IMR-90 (cell line): ENCODE data around the gene ANO7. TPM values are rescaled to one million over a fixed set of nuclear protein-coding genes. Genes with fewer than 3 reads are reported as not detected.

Experiments used
- ATAC-seq: fragments of 200-7000 bp; cut with Tn5 transposase; 2 replicates; pipeline ENCODE4 v1.9.1; 2020; ENCODE audit warnings: low read depth, mild to moderate bottlenecking, moderate library complexity
- BruUV-seq: library from RNA; stranded (reverse); fragments of 400-500 nt; replicated peaks from 2 replicates; lab custom pipeline; 2021; lab: Mats Ljungman, UMichigan
- CTCF ChIA-PET: fragments of 300-600 bp; formaldehyde crosslinking; extraction: SDS; loops from one replicate; lab custom pipeline; 2021; ENCODE audit warnings: antibody characterized with exemption; lab: Yijun Ruan, JAX
- POLR2A ChIA-PET: fragments of 300-600 bp; sonication (Branson Sonifier 250); formaldehyde crosslinking; loops from one replicate; lab custom pipeline; 2022; ENCODE audit warnings: antibody characterized with exemption; ENCODE audit not compliant: unreplicated experiment; lab: Charles Lee
- DNase-seq: peaks from one replicate; pipeline ENCODE4 v3.0.0; 2013
- H2AFZ ChIP-seq: replicated peaks from 2 replicates; pipeline ENCODE3; 2013; ENCODE audit warnings: low read length, mild to moderate bottlenecking; ENCODE audit not compliant: poor library complexity
- H2AK5ac ChIP-seq: 2 replicates; pipeline ENCODE4 v1.6.1; 2013; ENCODE audit warnings: low read depth, low read length, inconsistent platforms
- H2AK9ac ChIP-seq: replicated peaks from 2 replicates; pipeline ENCODE3; 2013; ENCODE audit warnings: mild to moderate bottlenecking, low read depth, low read length, moderate library complexity; ENCODE audit not compliant: poor library complexity
- H2BK120ac ChIP-seq: 2 replicates; pipeline ENCODE4 v1.6.1; 2013; ENCODE audit warnings: low read depth, low read length, inconsistent platforms
- H2BK15ac ChIP-seq: 3 replicates; pipeline ENCODE4 v1.6.1; 2013; ENCODE audit warnings: low read depth, low read length, inconsistent platforms
- H2BK20ac ChIP-seq: 2 replicates; pipeline ENCODE4 v1.6.1; 2013; ENCODE audit warnings: low read depth, mild to moderate bottlenecking, inconsistent platforms, low read length, moderate library complexity
- H2BK5ac ChIP-seq: 2 replicates; pipeline ENCODE4 v1.6.1; 2013; ENCODE audit warnings: mild to moderate bottlenecking, low read depth, low read length, inconsistent platforms; ENCODE audit not compliant: poor library complexity, severe bottlenecking
- H3K14ac ChIP-seq: replicated peaks from 2 replicates; pipeline ENCODE4 v1.6.1; 2013; ENCODE audit warnings: low read depth, low read length, inconsistent platforms
- H3K18ac ChIP-seq: 2 replicates; pipeline ENCODE4 v1.6.1; 2013; ENCODE audit warnings: low read depth, low read length, control low read depth
- H3K23ac ChIP-seq: 2 replicates; pipeline ENCODE4 v1.6.1; 2013; ENCODE audit warnings: low read depth, low read length, inconsistent platforms
- H3K27ac ChIP-seq: 2 replicates; pipeline ENCODE4 v1.5.1; 2013; ENCODE audit warnings: mild to moderate bottlenecking, control low read depth, low read length; ENCODE audit not compliant: insufficient read depth
- H3K27me3 ChIP-seq: 2 replicates; pipeline ENCODE4 v1.6.1; 2013; ENCODE audit warnings: low read length; ENCODE audit not compliant: control insufficient read depth, insufficient read depth
- H3K36me3 ChIP-seq: 2 replicates; pipeline ENCODE4 v1.6.1; 2013; ENCODE audit warnings: low read length, mixed read lengths; ENCODE audit not compliant: control insufficient read depth, insufficient read depth
- H3K4ac ChIP-seq: 2 replicates; pipeline ENCODE4 v1.6.1; 2013; ENCODE audit warnings: low read depth, low read length, inconsistent platforms
- H3K4me1 ChIP-seq: 2 replicates; pipeline ENCODE4 v1.6.1; 2013; ENCODE audit warnings: low read length, mixed read lengths; ENCODE audit not compliant: control insufficient read depth, insufficient read depth
- H3K4me2 ChIP-seq: 2 replicates; pipeline ENCODE4 v1.6.1; 2013; ENCODE audit warnings: low read depth, mild to moderate bottlenecking, control low read depth, low read length, moderate library complexity
- H3K4me3 ChIP-seq: 2 replicates; pipeline ENCODE4 v1.5.1; 2013; ENCODE audit warnings: low read depth, mild to moderate bottlenecking, control low read depth, low read length, moderate library complexity; ENCODE audit not compliant: insufficient read depth
- H3K56ac ChIP-seq: 2 replicates; pipeline ENCODE4 v1.6.1; 2013; ENCODE audit warnings: low read length, inconsistent platforms; ENCODE audit not compliant: insufficient read depth; ENCODE audit errors: extremely low read depth
- H3K79me1 ChIP-seq, 2 experiments: 2 replicates each; pipeline ENCODE4 v1.6.1; 2013; ENCODE audit warnings: low read length in 2 of 2, inconsistent platforms in 1 of 2, low read depth in 1 of 2
- H3K9ac ChIP-seq: 2 replicates; pipeline ENCODE4 v1.6.1; 2013; ENCODE audit warnings: low read depth, low read length, control low read depth
- H3K9me1 ChIP-seq: 2 replicates; pipeline ENCODE4 v1.6.1; 2013; ENCODE audit warnings: low read length, inconsistent platforms; ENCODE audit not compliant: insufficient read depth
- H3K9me3 ChIP-seq: 2 replicates; pipeline ENCODE4 v1.6.1; 2013; ENCODE audit warnings: low read length; ENCODE audit not compliant: control insufficient read depth, insufficient read depth
- H4K20me1 ChIP-seq: 2 replicates; pipeline ENCODE4 v1.6.1; 2013; ENCODE audit warnings: low read length, inconsistent platforms; ENCODE audit not compliant: insufficient read depth
- H4K5ac ChIP-seq: 2 replicates; pipeline ENCODE4 v1.6.1; 2013; ENCODE audit warnings: mild to moderate bottlenecking, low read depth, low read length, control low read depth
- H4K8ac ChIP-seq, 2 experiments: 2 replicates each; pipeline ENCODE4 v1.6.1; 2013; ENCODE audit warnings: low read depth in 2 of 2, low read length in 2 of 2, control low read depth in 1 of 2, inconsistent platforms in 1 of 2
- H4K91ac ChIP-seq: 2 replicates; pipeline ENCODE4 v1.6.1; 2013; ENCODE audit warnings: low read depth, low read length, inconsistent platforms; ENCODE audit not compliant: insufficient read depth
- BHLHE40 ChIP-seq: fragments of 150-350 bp; IDR thresholded peaks from 2 replicates; pipeline ENCODE4 v1.6.1; 2016; ENCODE audit warnings: mild to moderate bottlenecking, low read depth, low read length
- CEBPB ChIP-seq: IDR thresholded peaks from 2 replicates; pipeline ENCODE4 v1.6.1; 2012; ENCODE audit warnings: low read depth, low read length, improper control_type of control experiment
- ELK1 ChIP-seq: fragments of 150-350 bp; IDR thresholded peaks from 2 replicates; pipeline ENCODE4 v1.6.1; 2016; ENCODE audit warnings: low read depth, mild to moderate bottlenecking, low read length, moderate library complexity, borderline replicate concordance
- MXI1 ChIP-seq: IDR thresholded peaks from 2 replicates; pipeline ENCODE4 v1.6.1; 2012; ENCODE audit warnings: low read depth, mild to moderate bottlenecking, low read length, moderate library complexity, borderline replicate concordance
- RAD21 ChIP-seq: IDR thresholded peaks from 2 replicates; pipeline ENCODE4 v1.6.1; 2012; ENCODE audit warnings: low read length, improper control_type of control experiment
- RFX5 ChIP-seq: IDR thresholded peaks from 2 replicates; pipeline ENCODE4 v1.8.0; 2012; ENCODE audit warnings: low read depth, mild to moderate bottlenecking, low read length, moderate library complexity
- USF2 ChIP-seq: fragments of 150-350 bp; IDR thresholded peaks from 2 replicates; pipeline ENCODE4 v1.6.1; 2017; ENCODE audit warnings: mild to moderate bottlenecking, antibody characterized with exemption, low read length, low read depth
- WGBS, 2 experiments: methylation state at CpG; one replicate each; pipeline versions ENCODE4 v1.1.5 to v1.1.7; 2013; ENCODE audit warnings: missing lambda C conversion rate in 2 of 2; ENCODE audit not compliant: insufficient read length in 1 of 2; ENCODE audit errors: extremely low coverage in 2 of 2; 5-methylcytosine and 5-hydroxymethylcytosine counted together
- dilution Hi-C: fragments of 300-500 bp; cut with HindIII; formaldehyde crosslinking; loops from one replicate; pipeline ENCODE4 v1.14.3; 2018; ENCODE audit warnings: low sequenced_read_pairs; ENCODE audit not compliant: unreplicated experiment
- in situ Hi-C: fragments of 300-500 bp; cut with MboI; formaldehyde crosslinking; loops from 3 replicates; pipeline ENCODE4 v1.14.3; 2019; ENCODE audit warnings: low sequenced_read_pairs, inconsistent platforms, mixed read lengths
- intact Hi-C: fragments of 100-400 bp; cut with micrococcal nuclease; formaldehyde crosslinking; loops from 2 replicates; pipeline ENCODE4 v1.10.0; 2022
- polyA plus RNA-seq, 3 experiments: library from polyadenylated mRNA; depleted of rRNA; stranded (reverse); fragments of >200 nt; gene quantifications; 2 replicates each; pipeline ENCODE4 v1.2.3, GENCODE V29; 2012; ENCODE audit warnings: low replicate concordance in 1 of 3
- total RNA-seq: library from RNA; depleted of rRNA; stranded (reverse); fragments of >200 nt; gene quantifications from 2 replicates; pipeline ENCODE4 v1.2.3, GENCODE V29; 2012

ANO7 gene
- total and polyA plus RNA-seq, 2 of the 4 experiments (the other 2 are of a cell fraction): 0.36 to 3.4 TPM

GRCh38 chr2:241148239-241148638 lies 40.2 kb upstream of the ANO7 start:
- dilution Hi-C loops (no loop called here), in situ Hi-C loops (no loop called here), intact Hi-C loops (loop anchor here (2.0 kb wide), 1 partner anchor 45 kb away; the partner anchor contains the start of gene MTERF4)
- Histone ChIP-seq H2BK120ac (no peak overlapping the region), H3K9ac (peak overlapping the region; percentile 16; the same call in 1 of the 2 replicates), H3K4ac (no peak overlapping the region), H3K27me3 (no peaks in the 10 kb centered on the region), H3K4me3 (no peak overlapping the region), H4K8ac (no peak overlapping the region), H2BK15ac (no peak overlapping the region), H3K23ac (no peak overlapping the region), H3K9me1 (peaks cover 13% of the 10 kb centered on the region), H2BK5ac (no peak overlapping the region), H3K27ac (no peak overlapping the region), H3K9me3 (no peaks in the 10 kb centered on the region), H3K36me3 (peaks cover 2% of the 10 kb centered on the region; the same call in 1 of the 2 replicates), H3K4me1 (peaks cover 7% of the 10 kb centered on the region; the same call in 1 of the 2 replicates), H4K5ac (no peak overlapping the region), H2BK20ac (no peak overlapping the region), H2AFZ (peak overlapping the region; percentile 96), H2AK9ac (no peak overlapping the region), H4K20me1 (peaks cover 14% of the 10 kb centered on the region), H3K4me2 (no peak overlapping the region), H2AK5ac (no peak overlapping the region), H3K14ac (no peak overlapping the region), H3K18ac (no peak overlapping the region), H3K56ac (no peak overlapping the region), H4K91ac (no peak overlapping the region), H3K79me1 (peaks cover 18 to 36% of the 10 kb centered on the region in 2 experiments)
- TF ChIP-seq RAD21 (no peak), MXI1 (no peak), USF2 (no peak), CEBPB (no peak), ELK1 (no peak), RFX5 (no peak), BHLHE40 (no peak)
- DNase-seq: no peak
- ChIA-PET POLR2A (no interaction called here), CTCF (no interaction called here)
- no peak for ATAC-seq
- BruUV-seq: no TSS peak
- 100% methylated on average over 1 of the region's 4 CpGs; no CpG with 5 or more reads in 1 of the 2 experiments for whole genome bisulfite sequencing, 2 experiments
